ENCODE results near the gene LTBP1. TPM values are rescaled to one million over a fixed set of nuclear protein-coding genes. Genes with fewer than 3 reads are reported as not detected.
A peak's percentile ranks its signal among the peaks of the same experiment; 100 is the strongest.

LTBP1 gene
- total RNA-seq, 3 donors from 2014 or later = 14.3 to 38.4 (median 33.6) TPM

DNA sequence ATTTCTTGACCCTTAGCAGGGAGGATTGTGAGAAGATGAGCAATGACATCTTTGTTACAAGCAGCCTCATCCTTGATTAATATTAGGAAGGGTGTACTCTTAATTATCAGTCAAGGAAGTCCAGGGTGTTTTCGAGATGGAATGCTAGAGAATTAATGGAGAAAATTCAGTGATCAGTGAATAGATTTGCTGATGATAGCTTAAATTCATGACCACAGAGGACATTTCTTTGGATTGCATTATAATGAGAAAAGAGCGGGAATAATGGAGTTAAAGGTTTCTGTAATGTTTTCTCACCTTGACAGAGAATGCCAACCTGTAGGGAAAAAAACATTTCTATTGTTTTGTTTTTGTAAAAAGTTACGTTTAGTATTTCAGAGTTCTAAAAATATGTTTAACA lies 249.9 kb downstream of the LTBP1 start:
- intact Hi-C loops (cut with DNase I, micrococcal nuclease) = no loop called here

DNA sequence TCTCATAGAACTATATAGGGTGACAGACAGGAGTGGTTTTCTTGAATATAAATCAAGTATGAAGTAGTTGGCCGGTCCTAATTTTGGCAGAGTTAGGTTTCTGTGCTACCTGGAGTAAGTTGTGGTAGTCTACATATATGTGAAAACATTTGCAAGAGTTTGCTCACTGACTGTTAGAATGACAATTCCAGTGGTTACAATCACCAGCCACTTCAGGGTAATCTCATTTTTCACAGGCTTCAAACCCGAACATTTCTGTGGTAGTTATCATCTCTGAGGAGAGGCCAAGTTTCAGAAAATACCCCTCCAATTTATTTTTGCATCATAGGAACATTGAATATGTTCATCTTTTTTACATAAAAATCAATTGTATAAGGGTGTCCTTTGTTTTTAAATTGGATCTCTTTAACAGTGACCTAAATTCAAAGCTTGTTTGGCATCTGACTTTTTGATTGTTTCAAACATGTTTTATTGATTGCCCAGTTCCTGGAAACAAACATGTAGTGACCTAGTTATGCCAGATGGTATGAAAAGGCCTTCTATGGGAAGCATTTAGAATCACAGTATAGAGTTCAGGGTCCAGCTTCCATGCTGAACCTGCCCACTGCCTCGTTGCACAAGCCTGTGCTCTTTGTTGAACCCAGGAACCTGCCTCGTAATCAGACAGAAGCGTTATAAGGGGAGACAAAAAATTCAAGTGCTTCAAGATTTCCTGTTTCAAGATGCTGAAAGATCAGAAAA lies 250.6 kb downstream of the LTBP1 start:
- no peaks in the 10 kb centered on the region for H3K36me3 ChIP-seq (ENCODE audit: low read depth)
- H3K9me3 ChIP-seq = no peaks in the 10 kb centered on the region
- H3K4me3 ChIP-seq = no peak overlapping the region
- intact Hi-C loops (cut with DNase I, micrococcal nuclease) = no loop called here
- H3K4me1 ChIP-seq (ENCODE audit: low read depth) = no peaks in the 10 kb centered on the region
- DNase-seq (no peak), ATAC-seq (peak; percentile 51)
- TF ChIP-seq, protein P1, sequence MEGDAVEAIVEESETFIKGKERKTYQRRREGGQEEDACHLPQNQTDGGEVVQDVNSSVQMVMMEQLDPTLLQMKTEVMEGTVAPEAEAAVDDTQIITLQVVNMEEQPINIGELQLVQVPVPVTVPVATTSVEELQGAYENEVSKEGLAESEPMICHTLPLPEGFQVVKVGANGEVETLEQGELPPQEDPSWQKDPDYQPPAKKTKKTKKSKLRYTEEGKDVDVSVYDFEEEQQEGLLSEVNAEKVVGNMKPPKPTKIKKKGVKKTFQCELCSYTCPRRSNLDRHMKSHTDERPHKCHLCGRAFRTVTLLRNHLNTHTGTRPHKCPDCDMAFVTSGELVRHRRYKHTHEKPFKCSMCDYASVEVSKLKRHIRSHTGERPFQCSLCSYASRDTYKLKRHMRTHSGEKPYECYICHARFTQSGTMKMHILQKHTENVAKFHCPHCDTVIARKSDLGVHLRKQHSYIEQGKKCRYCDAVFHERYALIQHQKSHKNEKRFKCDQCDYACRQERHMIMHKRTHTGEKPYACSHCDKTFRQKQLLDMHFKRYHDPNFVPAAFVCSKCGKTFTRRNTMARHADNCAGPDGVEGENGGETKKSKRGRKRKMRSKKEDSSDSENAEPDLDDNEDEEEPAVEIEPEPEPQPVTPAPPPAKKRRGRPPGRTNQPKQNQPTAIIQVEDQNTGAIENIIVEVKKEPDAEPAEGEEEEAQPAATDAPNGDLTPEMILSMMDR (IDR thresholded peaks at IDR 0.05) = no peak

More for the DNA sequence above, 249.9 kb downstream of the LTBP1 start:
- DNase-seq = no peak
- H3K4me1 ChIP-seq (ENCODE audit: low read depth) = no peaks in the 10 kb centered on the region
- TF ChIP-seq, protein P1 (IDR thresholded peaks at IDR 0.05) = no peak
- no peak overlapping the region for H3K4me3 ChIP-seq
- no peak for ATAC-seq
- no peaks in the 10 kb centered on the region for H3K36me3 ChIP-seq (ENCODE audit: low read depth)
- H3K9me3 ChIP-seq = no peaks in the 10 kb centered on the region

DNA sequence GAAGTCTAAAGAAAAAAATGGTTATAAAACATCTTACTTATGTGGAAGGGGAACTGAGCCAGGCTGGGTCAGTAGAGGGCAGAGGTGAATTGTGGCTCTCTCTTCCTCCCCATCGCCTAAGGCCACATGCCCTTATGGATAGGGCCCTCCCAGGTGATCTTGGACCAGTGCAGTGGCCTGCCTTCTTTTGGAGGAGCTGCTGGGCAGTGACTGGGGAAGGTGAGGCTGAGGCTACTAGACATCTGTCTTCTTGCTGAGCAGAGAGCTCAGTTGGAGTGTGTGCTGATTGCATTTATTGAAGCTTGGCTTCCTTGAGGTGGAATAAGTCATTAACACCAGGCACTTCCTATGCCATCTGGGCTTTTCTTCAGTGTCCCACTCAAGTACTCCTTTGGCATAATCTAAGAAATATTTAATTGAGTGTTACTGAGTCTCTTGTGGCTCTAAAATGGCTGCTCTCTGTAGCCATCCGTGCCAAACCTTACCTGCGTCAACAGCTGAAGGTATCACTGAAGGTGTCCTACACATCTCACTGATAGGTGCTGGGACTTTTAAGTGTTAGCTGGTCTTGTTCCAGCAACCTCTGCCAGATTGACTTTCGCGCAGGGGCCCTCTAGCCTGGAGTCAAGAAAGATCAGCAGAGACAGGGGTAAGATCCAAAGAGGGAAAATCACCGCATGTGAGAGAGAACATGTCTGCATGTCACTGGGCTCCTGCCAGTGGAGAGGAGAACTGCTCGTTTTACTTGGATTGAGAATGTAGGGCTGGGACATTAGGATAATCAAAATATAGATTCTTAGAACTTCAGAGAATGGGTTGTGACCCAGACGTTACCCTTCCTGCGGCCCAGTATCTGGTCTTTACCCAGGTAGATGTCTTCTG lies 256.1 kb downstream of the LTBP1 start:
- Histone ChIP-seq H3K36me3 (ENCODE audit: low read depth) (no peaks in the 10 kb centered on the region), H3K9me3 (no peaks in the 10 kb centered on the region), H3K4me1 (ENCODE audit: low read depth) (no peaks in the 10 kb centered on the region), H3K4me3 (no peak overlapping the region)
- intact Hi-C loops (cut with DNase I, micrococcal nuclease) = no loop called here
- no peak for DNase-seq
- TF ChIP-seq, protein P1 (IDR thresholded peaks at IDR 0.05) = no peak
- no peak for ATAC-seq

DNA sequence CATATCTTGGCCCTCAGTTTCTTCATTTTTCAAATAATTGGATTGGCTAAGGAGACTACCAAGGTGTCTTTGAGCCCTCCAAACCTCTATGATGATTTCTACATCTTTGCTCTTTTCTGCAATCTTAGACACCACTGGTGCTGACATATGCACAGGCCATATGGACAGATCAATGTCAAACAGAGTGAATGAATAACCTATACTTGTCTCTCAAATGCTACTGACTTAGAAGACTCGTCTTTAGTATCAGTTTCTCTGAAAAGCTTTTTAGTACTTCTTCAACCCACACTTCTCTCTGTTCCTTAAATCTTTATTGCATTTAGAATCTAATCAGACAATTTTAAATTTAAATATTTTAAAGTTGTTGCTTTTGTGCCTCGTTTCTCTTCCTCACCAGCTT lies 258.2 kb downstream of the LTBP1 start:
- H3K4me1 ChIP-seq (ENCODE audit: low read depth) = no peaks in the 10 kb centered on the region
- H3K36me3 ChIP-seq (ENCODE audit: low read depth) = no peaks in the 10 kb centered on the region
- ATAC-seq = no peak
- no peak for DNase-seq
- no peak overlapping the region for H3K4me3 ChIP-seq
- TF ChIP-seq, protein P1 (IDR thresholded peaks at IDR 0.05) = no peak
- H3K9me3 ChIP-seq = no peaks in the 10 kb centered on the region
- intact Hi-C loops (cut with DNase I, micrococcal nuclease) = no loop called here

DNA sequence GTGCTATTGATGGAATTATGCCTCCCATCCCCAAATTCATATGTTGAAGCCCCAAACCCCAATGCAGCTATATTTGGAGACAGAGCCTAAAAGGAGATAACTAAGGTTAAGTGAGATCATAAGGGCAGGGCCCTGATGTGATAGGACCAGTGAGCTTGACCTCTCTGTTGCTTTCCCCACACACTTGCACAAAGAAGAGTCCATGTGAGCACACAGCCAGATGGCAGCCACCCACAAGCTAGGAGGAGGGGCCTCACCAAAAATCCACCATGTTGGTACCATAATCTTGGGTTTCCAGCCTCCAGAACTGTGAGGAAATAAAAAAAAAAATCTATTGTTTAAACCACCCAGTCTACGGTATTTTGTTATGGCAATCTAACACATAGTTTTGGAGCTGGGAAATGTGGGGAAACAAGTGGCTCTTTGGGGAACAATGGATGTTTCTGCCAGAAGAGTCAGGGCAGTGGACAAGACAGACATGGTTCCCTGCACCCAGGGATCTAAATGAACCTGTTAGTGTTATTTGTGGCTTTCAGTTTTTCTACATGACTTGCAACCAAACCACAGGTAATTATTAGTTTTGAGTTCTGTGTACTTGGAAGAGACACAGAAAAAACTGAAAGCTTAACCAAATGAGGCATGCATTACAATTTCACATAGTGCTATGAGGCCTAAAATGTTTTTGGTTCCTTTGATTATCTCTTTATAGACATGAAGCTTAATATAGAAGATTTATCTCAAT lies 259.1 kb downstream of the LTBP1 start:
- H3K9me3 ChIP-seq = no peaks in the 10 kb centered on the region
- H3K36me3 ChIP-seq (ENCODE audit: low read depth) = no peaks in the 10 kb centered on the region
- H3K4me1 ChIP-seq (ENCODE audit: low read depth) = no peaks in the 10 kb centered on the region
- no peak for ATAC-seq
- no peak for DNase-seq
- intact Hi-C loops (cut with DNase I, micrococcal nuclease) = no loop called here
- H3K4me3 ChIP-seq = no peak overlapping the region
- TF ChIP-seq, protein P1 (IDR thresholded peaks at IDR 0.05) = no peak

Measured in mucosa of descending colon (tissue), 3 donors.